Prostate gland (tissue), 2 donors: ENCODE data around the gene PRR19. TPM values are rescaled to one million over a fixed set of nuclear protein-coding genes. Genes with fewer than 3 reads are reported as not detected.
A peak's percentile ranks its signal among the peaks of the same experiment; 100 is the strongest.

Source experiments
- DNase-seq: peaks from one replicate; pipeline ENCODE4 v3.0.0-alpha.2; 2019; ENCODE audit warnings: low spot score
- H3K27ac ChIP-seq, 2 donors: fragments of 200-600 bp; sonication (generic); 2 replicates each; pipeline ENCODE4 v1.5.1; 2017 to 2019
- H3K27me3 ChIP-seq: fragments of 200-600 bp; sonication (generic); replicated peaks from 2 replicates; pipeline ENCODE4 v1.5.1; 2019; ENCODE audit not compliant: insufficient read depth
- H3K36me3 ChIP-seq, 2 donors: fragments of 200-600 bp; sonication (generic); 1 replicate in 1 of 2; 2 replicates in 1 of 2; pipeline versions ENCODE4 v1.5.1 to v1.8.1; 2017 to 2019
- H3K4me1 ChIP-seq: fragments of 200-600 bp; sonication (generic); replicated peaks from 2 replicates; pipeline ENCODE4 v1.5.1; 2019
- H3K4me3 ChIP-seq, 2 donors: fragments of 200-600 bp; sonication (generic); 2 replicates each; pipeline ENCODE4 v1.5.1; 2017 to 2019
- H3K9me3 ChIP-seq: fragments of 200-600 bp; sonication (generic); 2 replicates; pipeline ENCODE4 v1.5.1; 2017
- POLR2A ChIP-seq: fragments of 450-650 bp; IDR thresholded peaks from one replicate; pipeline ENCODE4 v1.6.1; 2016; ENCODE audit warnings: antibody characterized with exemption, mild to moderate bottlenecking
- POLR2AphosphoS5 ChIP-seq: sonication (generic); formaldehyde crosslinking; IDR thresholded peaks from one replicate; pipeline ENCODE4 v1.6.1; 2017; ENCODE audit warnings: antibody characterized with exemption
- WGBS: methylation state at CpG from one replicate; pipeline ENCODE4 v1.1.5; 2018; 5-methylcytosine and 5-hydroxymethylcytosine counted together
- intact Hi-C: fragments of 100-400 bp; cut with DNase I; formaldehyde crosslinking; loops from one replicate; pipeline ENCODE4 v1.14.2; 2022
- total RNA-seq, 2 donors: library from RNA; depleted of rRNA; stranded (reverse); fragments of >200 nt; gene quantifications; one replicate each; pipeline ENCODE4 v1.1.0, GENCODE V29; 2016
- TF ChIP-seq, protein P1 (sequence below), 4 experiments: fragments of 200-600 bp in 2 of 4; fragments of 450-650 bp in 2 of 4; sonication (generic) in 2 of 4; IDR thresholded peaks; 1 replicate in 3 of 4; 2 replicates in 1 of 4; pipeline ENCODE4 v1.5.1; 2016 to 2019; ENCODE audit warnings: antibody characterized with exemption in 4 of 4, mild to moderate bottlenecking in 2 of 4, moderate library complexity in 2 of 4

Gene PRR19
- total RNA-seq, 2 donors from 2014 or later: 0.32 to 8.4 TPM

DNA sequence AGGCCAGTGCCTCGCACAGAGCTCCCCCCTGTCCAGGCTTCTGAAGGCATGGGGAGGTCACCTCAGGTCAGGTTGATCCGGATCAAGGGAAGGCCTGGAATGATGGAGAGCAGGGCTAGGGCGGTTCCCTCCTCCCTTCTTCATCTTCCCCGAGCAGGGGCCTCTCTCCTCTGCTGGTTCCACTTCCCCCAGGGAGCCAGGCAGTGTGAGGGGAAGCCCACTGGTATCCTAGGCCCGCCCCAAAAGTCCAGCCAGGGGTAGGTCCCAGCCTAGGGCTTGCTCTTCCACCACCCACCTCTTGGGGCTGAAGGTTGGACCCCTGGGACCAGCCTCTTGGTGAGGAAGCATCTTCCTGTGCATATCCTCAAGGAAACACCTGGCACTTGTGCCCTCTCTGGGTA is 16.4 kb upstream of the PRR19 start:
- H3K9me3 ChIP-seq: no peaks in the 10 kb centered on the region
- H3K27me3 ChIP-seq: no peaks in the 10 kb centered on the region
- H3K4me1 ChIP-seq: peaks cover 37% of the 10 kb centered on the region
- no peak overlapping the region for H3K4me3 ChIP-seq
- DNase-seq: no peak
- peak overlapping the region; percentile 78 to 98 for H3K27ac ChIP-seq
- intact Hi-C loops: no loop called here
- TF ChIP-seq, protein P1, sequence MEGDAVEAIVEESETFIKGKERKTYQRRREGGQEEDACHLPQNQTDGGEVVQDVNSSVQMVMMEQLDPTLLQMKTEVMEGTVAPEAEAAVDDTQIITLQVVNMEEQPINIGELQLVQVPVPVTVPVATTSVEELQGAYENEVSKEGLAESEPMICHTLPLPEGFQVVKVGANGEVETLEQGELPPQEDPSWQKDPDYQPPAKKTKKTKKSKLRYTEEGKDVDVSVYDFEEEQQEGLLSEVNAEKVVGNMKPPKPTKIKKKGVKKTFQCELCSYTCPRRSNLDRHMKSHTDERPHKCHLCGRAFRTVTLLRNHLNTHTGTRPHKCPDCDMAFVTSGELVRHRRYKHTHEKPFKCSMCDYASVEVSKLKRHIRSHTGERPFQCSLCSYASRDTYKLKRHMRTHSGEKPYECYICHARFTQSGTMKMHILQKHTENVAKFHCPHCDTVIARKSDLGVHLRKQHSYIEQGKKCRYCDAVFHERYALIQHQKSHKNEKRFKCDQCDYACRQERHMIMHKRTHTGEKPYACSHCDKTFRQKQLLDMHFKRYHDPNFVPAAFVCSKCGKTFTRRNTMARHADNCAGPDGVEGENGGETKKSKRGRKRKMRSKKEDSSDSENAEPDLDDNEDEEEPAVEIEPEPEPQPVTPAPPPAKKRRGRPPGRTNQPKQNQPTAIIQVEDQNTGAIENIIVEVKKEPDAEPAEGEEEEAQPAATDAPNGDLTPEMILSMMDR (IDR thresholded peaks at IDR 0.05): no peak
- no peak for TF ChIP-seq POLR2AphosphoS5
- no peak for TF ChIP-seq POLR2A
- whole genome bisulfite sequencing: 34% methylated on average over 5 of the region's 5 CpGs
- peaks cover 10 to 15% of the 10 kb centered on the region in 2 donors for H3K36me3 ChIP-seq

DNA sequence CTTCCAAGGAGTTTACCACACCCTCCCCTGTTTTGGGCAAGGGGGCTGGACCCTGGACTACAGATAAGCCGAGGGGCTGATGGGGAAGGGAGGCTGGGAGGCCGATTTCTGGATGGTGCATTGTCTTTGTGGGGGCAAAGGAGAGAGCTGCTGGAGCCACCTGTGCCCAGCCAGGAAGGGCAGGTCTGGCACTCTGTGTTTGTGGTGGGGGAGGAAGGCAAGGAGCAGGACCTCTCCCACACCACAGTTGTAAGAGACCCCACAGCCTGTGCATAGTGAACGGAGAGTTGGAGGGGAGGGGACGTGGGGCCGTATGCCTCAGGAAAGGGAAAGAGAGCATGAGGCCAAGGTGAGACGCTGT is 16.0 kb upstream of the PRR19 start:
- no peak for DNase-seq
- WGBS: 11% methylated on average over 6 of the region's 6 CpGs
- no peak overlapping the region for H3K4me3 ChIP-seq
- peak overlapping the region; percentile 78 to 98 for H3K27ac ChIP-seq
- no peaks in the 10 kb centered on the region for H3K9me3 ChIP-seq
- peaks cover 10 to 19% of the 10 kb centered on the region in 2 donors for H3K36me3 ChIP-seq
- no peaks in the 10 kb centered on the region for H3K27me3 ChIP-seq
- intact Hi-C loops: no loop called here
- TF ChIP-seq POLR2AphosphoS5: no peak
- TF ChIP-seq, protein P1 (IDR thresholded peaks at IDR 0.05): no peak
- peaks cover 37% of the 10 kb centered on the region for H3K4me1 ChIP-seq

DNA sequence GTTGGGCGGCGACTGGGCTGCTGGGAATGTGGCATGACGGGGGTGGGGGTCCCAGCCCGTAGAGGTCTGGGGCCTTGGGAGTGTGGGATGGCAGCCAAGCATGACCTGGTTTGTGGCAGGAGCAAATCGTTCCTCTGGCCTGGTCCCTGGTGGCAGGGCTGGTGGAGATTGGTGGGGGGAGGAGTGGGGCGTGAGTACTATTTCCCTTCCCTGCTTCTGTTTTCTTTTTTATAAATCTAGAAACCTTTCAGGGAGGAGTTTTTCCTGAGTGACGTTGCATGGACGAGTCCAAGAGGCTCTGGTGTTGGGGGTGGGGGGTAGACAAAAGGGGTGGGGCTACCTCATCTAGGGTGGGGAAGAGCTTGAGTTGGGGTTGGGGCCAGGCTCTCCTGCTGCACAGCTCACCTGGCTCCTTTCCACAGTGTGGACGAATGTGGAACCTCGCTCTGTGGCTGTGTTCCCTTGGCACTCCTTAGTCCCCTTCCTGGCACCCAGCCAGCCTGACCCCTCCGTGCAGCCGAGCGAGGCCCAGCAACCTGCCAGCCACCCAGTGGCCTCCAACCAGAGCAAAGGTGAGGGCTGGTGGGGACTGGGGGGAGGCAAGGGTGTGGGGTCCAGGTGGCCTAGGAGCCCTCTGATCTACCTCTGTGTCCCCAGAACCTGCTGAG is 15.4 kb upstream of the PRR19 start:
- peaks cover 31% of the 10 kb centered on the region for H3K4me1 ChIP-seq
- TF ChIP-seq POLR2AphosphoS5 (no peak), POLR2A (peak; percentile 28)
- TF ChIP-seq, protein P1 (IDR thresholded peaks at IDR 0.05): no peak
- H3K27ac ChIP-seq: peak overlapping the region; percentile 78 to 98
- no peaks in the 10 kb centered on the region for H3K27me3 ChIP-seq
- intact Hi-C loops: no loop called here
- peaks cover 10 to 25% of the 10 kb centered on the region in 2 donors for H3K36me3 ChIP-seq
- H3K4me3 ChIP-seq: no peak overlapping the region
- no peaks in the 10 kb centered on the region for H3K9me3 ChIP-seq
- no peak for DNase-seq
- WGBS: 11% methylated on average over 10 of the region's 13 CpGs

DNA sequence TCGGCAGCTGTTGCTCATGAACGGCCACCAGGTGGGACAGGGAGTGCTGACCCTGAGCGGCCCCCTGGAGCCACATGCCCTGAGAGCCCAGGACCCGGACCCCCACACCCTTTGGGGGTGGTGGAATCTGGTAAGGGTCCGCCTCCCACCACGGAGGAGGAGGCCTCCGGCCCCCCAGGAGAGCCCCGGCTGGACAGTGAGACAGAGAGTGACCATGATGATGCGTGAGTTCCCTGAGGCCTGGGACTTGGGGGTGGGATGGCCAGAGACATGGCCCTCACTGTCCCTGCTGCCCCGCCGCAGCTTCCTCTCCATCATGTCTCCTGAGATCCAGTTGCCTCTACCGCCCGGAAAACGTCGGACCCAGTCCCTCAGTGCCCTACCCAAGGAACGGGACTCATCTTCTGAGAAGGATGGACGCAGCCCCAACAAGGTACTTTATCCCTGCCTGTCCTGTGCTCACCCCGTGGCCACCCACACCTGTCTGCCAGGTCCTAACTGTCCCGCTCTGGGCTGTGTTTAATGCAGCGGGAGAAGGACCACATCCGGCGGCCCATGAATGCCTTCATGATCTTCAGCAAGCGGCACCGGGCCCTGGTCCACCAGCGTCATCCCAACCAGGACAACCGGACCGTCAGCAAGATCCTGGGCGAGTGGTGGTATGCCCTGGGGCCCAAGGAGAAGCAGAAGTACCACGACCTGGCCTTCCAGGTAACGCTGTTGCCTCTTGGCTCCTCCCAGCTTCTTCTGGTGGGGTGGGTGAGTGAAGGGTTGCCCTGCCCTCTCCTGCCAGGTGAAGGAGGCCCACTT is 14.7 kb upstream of the PRR19 start:
- WGBS: 85% methylated on average over 27 of the region's 30 CpGs
- Histone ChIP-seq H3K36me3 (peaks cover 10 to 32% of the 10 kb centered on the region in 2 donors), H3K9me3 (no peaks in the 10 kb centered on the region), H3K27ac (peak overlapping the region; percentile 78 to 98), H3K4me3 (no peak overlapping the region), H3K27me3 (no peaks in the 10 kb centered on the region), H3K4me1 (peaks cover 25% of the 10 kb centered on the region)
- no peak for DNase-seq
- intact Hi-C loops: no loop called here
- no peak for TF ChIP-seq POLR2A
- no peak for TF ChIP-seq POLR2AphosphoS5
- TF ChIP-seq, protein P1 (IDR thresholded peaks at IDR 0.05): no peak

DNA sequence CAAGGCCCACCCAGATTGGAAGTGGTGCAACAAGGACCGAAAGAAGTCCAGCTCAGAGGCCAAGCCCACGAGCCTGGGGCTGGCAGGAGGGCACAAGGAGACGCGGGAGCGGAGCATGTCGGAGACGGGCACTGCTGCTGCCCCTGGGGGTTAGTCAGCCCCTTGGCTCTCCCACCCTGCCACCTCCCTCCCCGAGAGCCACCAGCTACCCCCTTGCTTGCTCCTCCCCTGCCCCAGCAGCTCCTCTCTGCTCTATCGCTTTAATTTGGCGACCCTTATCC is 14.2 kb upstream of the PRR19 start:
- no peak overlapping the region for H3K4me3 ChIP-seq
- peak overlapping the region in 1 of 2 donors; percentile 98 for H3K27ac ChIP-seq
- peaks cover 10 to 32% of the 10 kb centered on the region in 2 donors for H3K36me3 ChIP-seq
- peaks cover 25% of the 10 kb centered on the region for H3K4me1 ChIP-seq
- 84% methylated on average over 10 of the region's 10 CpGs for WGBS
- no peaks in the 10 kb centered on the region for H3K27me3 ChIP-seq
- no peak for DNase-seq
- intact Hi-C loops: no loop called here
- no peak for TF ChIP-seq POLR2AphosphoS5
- TF ChIP-seq, protein P1 (IDR thresholded peaks at IDR 0.05): no peak
- TF ChIP-seq POLR2A: no peak
- no peaks in the 10 kb centered on the region for H3K9me3 ChIP-seq
